DOHH2 (cell line): ENCODE results near the gene RNF130.

ENCODE experiments used
- H3F3A ChIP-seq: fragments of 200-600 bp; sonication (generic), shearing (Covaris generic); 2 replicates; pipeline ENCODE4 v1.6.0; 2016; ENCODE audit warnings: antibody characterized with exemption, mild to moderate bottlenecking; ENCODE audit not compliant: control insufficient read depth, insufficient read depth
- H3K27ac ChIP-seq: fragments of 200-600 bp; sonication (generic); 2 replicates; pipeline ENCODE4 v1.5.1; 2014; ENCODE audit warnings: low read depth, mild to moderate bottlenecking, low read length, moderate library complexity
- H3K27me3 ChIP-seq: fragments of 200-600 bp; sonication (generic); 2 replicates; pipeline ENCODE4 v1.6.1; 2014; ENCODE audit warnings: mild to moderate bottlenecking, low read length, mixed read lengths; ENCODE audit not compliant: control insufficient read depth
- H3K36me3 ChIP-seq: fragments of 200-600 bp; sonication (generic); 2 replicates; pipeline ENCODE4 v1.6.1; 2014; ENCODE audit warnings: mild to moderate bottlenecking, low read length, moderate library complexity, mixed read lengths; ENCODE audit not compliant: control insufficient read depth
- H3K4me1 ChIP-seq: fragments of 200-600 bp; sonication (generic); 2 replicates; pipeline ENCODE4 v1.6.1; 2014; ENCODE audit warnings: mild to moderate bottlenecking, low read length, mixed read lengths; ENCODE audit not compliant: control insufficient read depth
- H3K4me2 ChIP-seq: fragments of 200-600 bp; sonication (generic); 2 replicates; pipeline ENCODE4 v1.6.0; 2014; ENCODE audit warnings: mild to moderate bottlenecking, low read length, moderate library complexity
- H3K4me3 ChIP-seq: fragments of 200-600 bp; sonication (generic); 2 replicates; pipeline ENCODE4 v1.5.1; 2014; ENCODE audit warnings: mild to moderate bottlenecking, low read length, mixed read lengths
- H3K79me2 ChIP-seq: fragments of 200-600 bp; sonication (generic); 2 replicates; pipeline ENCODE4 v1.6.1; 2014; ENCODE audit warnings: mild to moderate bottlenecking, low read length, mixed read lengths; ENCODE audit not compliant: control insufficient read depth
- H3K9me2 ChIP-seq: fragments of 200-600 bp; sonication (generic); replicated peaks from 2 replicates; pipeline ENCODE4 v1.6.1; 2014; ENCODE audit warnings: mild to moderate bottlenecking, low read length, mixed read lengths; ENCODE audit not compliant: control insufficient read depth
- H3K9me3 ChIP-seq: fragments of 200-600 bp; sonication (generic); 2 replicates; pipeline ENCODE4 v1.6.1; 2014; ENCODE audit warnings: antibody characterized with exemption, low read length, mixed read lengths; ENCODE audit not compliant: control insufficient read depth, insufficient read depth
- H4K20me1 ChIP-seq: fragments of 200-600 bp; sonication (generic); 2 replicates; pipeline ENCODE4 v1.6.0; 2014; ENCODE audit warnings: low read depth, mild to moderate bottlenecking, antibody characterized with exemption, low read length, moderate library complexity; ENCODE audit not compliant: control insufficient read depth, insufficient read depth
- CTCF ChIP-seq: fragments of 200-600 bp; sonication (generic); IDR thresholded peaks from one replicate; pipeline ENCODE4 v1.5.1; 2014; ENCODE audit warnings: antibody characterized with exemption, mild to moderate bottlenecking, low read depth, low read length; ENCODE audit not compliant: poor library complexity, severe bottlenecking
- EZH2phosphoT487 ChIP-seq: fragments of 200-600 bp; sonication (generic); IDR thresholded peaks from 2 replicates; pipeline ENCODE4 v1.6.1; 2017; ENCODE audit warnings: borderline replicate concordance, mild to moderate bottlenecking, antibody characterized with exemption, low read length, moderate library complexity, mixed read lengths

The RNF130 gene

DNA sequence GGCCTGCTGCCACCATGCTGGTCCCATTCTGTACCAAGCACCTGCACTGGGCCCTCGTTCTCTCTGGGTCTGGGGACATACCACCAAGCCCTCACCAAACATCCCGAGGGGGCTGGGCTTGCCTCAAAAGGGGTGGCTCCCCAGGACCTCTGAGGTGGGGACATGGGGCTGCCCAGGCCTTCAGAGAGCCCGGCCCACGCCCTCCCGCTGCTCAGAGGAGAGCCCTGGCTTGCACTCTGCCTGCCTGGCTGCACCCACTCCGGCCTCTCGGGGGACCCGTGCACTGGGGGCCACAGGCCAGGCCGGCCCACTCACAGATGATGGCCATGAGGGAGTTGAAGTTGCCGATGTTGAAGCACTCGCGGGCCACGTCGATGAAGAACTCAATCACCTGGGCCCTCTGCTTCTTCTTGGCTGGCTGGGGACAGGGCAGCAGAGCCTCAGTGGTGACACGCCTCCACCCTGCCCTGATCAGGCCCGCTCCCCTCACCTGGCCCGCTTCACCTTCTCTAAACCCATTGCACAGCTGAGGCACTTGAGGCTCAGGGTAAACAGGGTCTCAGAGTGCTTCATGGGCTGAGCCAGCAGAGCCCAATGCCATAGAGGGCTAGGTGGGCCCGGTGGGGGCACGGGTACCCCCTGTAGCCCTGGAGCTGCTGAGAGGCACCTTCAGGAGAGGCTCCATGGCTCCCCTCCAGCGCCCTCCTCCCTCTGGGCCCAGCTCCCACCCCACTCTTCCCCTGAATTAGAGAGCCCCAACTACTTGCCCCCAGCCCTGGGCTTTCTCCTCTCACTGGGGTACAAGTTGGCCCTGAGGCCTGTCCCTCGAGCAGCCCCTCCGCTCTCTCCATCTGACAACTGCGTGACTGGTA is 47.7 kb upstream of the RNF130 start:
- H3K4me1 ChIP-seq = no peaks in the 10 kb centered on the region
- H3K27ac ChIP-seq = no peak overlapping the region
- H3F3A ChIP-seq = no peaks in the 10 kb centered on the region
- no peaks in the 10 kb centered on the region for H3K9me3 ChIP-seq
- H3K79me2 ChIP-seq = no peaks in the 10 kb centered on the region
- no peaks in the 10 kb centered on the region for H3K9me2 ChIP-seq
- no peak overlapping the region for H3K4me3 ChIP-seq
- TF ChIP-seq CTCF = no peak
- TF ChIP-seq EZH2phosphoT487 = no peak
- H3K36me3 ChIP-seq = no peaks in the 10 kb centered on the region
- H4K20me1 ChIP-seq = no peaks in the 10 kb centered on the region
- H3K27me3 ChIP-seq = no peaks in the 10 kb centered on the region
- no peak overlapping the region for H3K4me2 ChIP-seq

GRCh38 chr5:180118391-180118791 is 46.8 kb upstream of the RNF130 start:
- Histone ChIP-seq H3K9me2 (no peaks in the 10 kb centered on the region), H4K20me1 (no peaks in the 10 kb centered on the region), H3F3A (no peaks in the 10 kb centered on the region), H3K9me3 (no peaks in the 10 kb centered on the region), H3K4me2 (no peak overlapping the region), H3K4me3 (no peak overlapping the region), H3K79me2 (no peaks in the 10 kb centered on the region), H3K27me3 (no peaks in the 10 kb centered on the region), H3K27ac (no peak overlapping the region), H3K36me3 (no peaks in the 10 kb centered on the region), H3K4me1 (no peaks in the 10 kb centered on the region)
- no peak for TF ChIP-seq CTCF
- no peak for TF ChIP-seq EZH2phosphoT487

DNA sequence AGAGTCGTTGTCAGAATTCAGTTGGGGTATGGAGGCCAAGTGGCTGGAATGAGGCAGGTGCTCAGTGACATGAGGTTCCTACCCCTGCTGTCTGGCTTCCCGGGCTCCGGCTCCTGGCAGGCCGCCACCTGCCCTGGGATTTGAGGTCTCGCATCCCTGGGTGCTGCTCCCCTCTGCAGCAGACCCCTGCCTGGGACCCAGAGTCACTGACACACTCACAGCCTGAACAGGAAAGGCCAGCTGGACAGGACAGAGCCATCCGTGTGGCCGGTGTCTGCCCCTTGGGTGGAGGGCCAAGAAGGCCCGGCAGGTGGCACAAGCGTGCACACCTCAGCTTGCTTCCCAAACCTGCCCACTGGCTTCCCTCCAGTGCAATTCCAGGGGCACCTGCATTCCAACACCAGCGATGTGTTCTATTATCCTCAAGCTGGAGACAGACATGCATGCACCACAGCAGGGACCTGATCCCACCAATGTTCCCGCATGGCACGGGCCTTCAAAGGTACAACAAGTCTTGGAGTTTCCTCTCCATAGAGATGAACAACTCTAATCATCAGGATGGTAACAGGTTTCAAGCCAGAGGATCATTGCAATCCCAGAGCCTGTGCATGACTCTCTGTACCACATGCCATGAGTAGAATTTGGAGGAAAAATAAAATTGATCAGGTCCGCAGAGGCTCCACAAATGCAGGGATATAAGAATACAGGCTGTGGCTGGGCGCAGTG is 45.6 kb upstream of the RNF130 start:
- no peaks in the 10 kb centered on the region for H3K36me3 ChIP-seq
- no peaks in the 10 kb centered on the region for H4K20me1 ChIP-seq
- no peak overlapping the region for H3K4me3 ChIP-seq
- H3K27ac ChIP-seq = no peak overlapping the region
- H3K9me2 ChIP-seq = no peaks in the 10 kb centered on the region
- no peaks in the 10 kb centered on the region for H3F3A ChIP-seq
- no peaks in the 10 kb centered on the region for H3K79me2 ChIP-seq
- no peak overlapping the region for H3K4me2 ChIP-seq
- no peaks in the 10 kb centered on the region for H3K9me3 ChIP-seq
- no peak for TF ChIP-seq EZH2phosphoT487
- no peak for TF ChIP-seq CTCF
- H3K4me1 ChIP-seq = no peaks in the 10 kb centered on the region
- H3K27me3 ChIP-seq = no peaks in the 10 kb centered on the region
